Endothelial cell of umbilical vein (primary cell): ENCODE data around the gene ZSCAN2. TPM values are rescaled to one million over a fixed set of nuclear protein-coding genes. Genes with fewer than 3 reads are reported as not detected.

Experiments
- BruUV-seq: library from RNA; stranded (reverse); fragments of 400-500 nt; replicated peaks from 2 replicates; lab custom pipeline; 2021; lab: Mats Ljungman, UMichigan
- CTCF ChIA-PET: fragments of 300-600, 350-600 bp; sonication (Branson Sonifier 250); formaldehyde crosslinking; loops from one replicate; lab custom pipeline; 2021; ENCODE audit warnings: antibody characterized with exemption, inconsistent platforms; lab: Charles Lee
- POLR2A ChIA-PET: fragments of 300-600, 350-600 bp; sonication (Branson Sonifier 250); formaldehyde crosslinking; loops from one replicate; lab custom pipeline; 2021; ENCODE audit warnings: antibody characterized with exemption, inconsistent platforms; lab: Charles Lee
- DNase-seq: peaks from one replicate; pipeline ENCODE4 v3.0.0-alpha.2; 2011; ENCODE audit warnings: low read depth, low spot score
- FAIRE-seq: peaks from 2 replicates; lab custom pipeline; 2011; peaks lifted over from hg19 to GRCh38; lab: Jason Lieb, UNC
- H2AFZ ChIP-seq: 2 replicates; pipeline ENCODE4 v1.6.0; 2012; ENCODE audit warnings: low read depth, low read length, control low read depth, inconsistent platforms
- H3K27ac ChIP-seq: 2 replicates; pipeline ENCODE4 v1.5.1; 2011; ENCODE audit warnings: low read depth, mild to moderate bottlenecking, control low read depth, low read length, moderate library complexity; ENCODE audit not compliant: insufficient read depth
- H3K27me3 ChIP-seq, 2 experiments: 2 replicates each; pipeline versions ENCODE4 v1.6.0 to v1.6.1; 2011; ENCODE audit warnings: low read length in 2 of 2, mixed read lengths in 1 of 2; ENCODE audit not compliant: control insufficient read depth in 2 of 2, insufficient read depth in 2 of 2
- H3K36me3 ChIP-seq, 2 experiments: 2 replicates in 1 of 2; 3 replicates in 1 of 2; pipeline ENCODE4 v1.5.1; 2011; ENCODE audit warnings: low read length in 2 of 2, mild to moderate bottlenecking in 1 of 2, moderate library complexity in 1 of 2; ENCODE audit not compliant: control insufficient read depth in 2 of 2, insufficient read depth in 2 of 2; ENCODE audit errors: extremely low read depth in 1 of 2
- H3K4me1 ChIP-seq: 3 replicates; pipeline ENCODE4 v1.5.1; 2011; ENCODE audit warnings: mild to moderate bottlenecking, low read length; ENCODE audit not compliant: control insufficient read depth, insufficient read depth; ENCODE audit errors: extremely low read depth
- H3K4me2 ChIP-seq: 2 replicates; pipeline ENCODE4 v1.6.1; 2011; ENCODE audit warnings: low read length, control low read depth, mixed read lengths; ENCODE audit not compliant: insufficient read depth
- H3K4me3 ChIP-seq, 3 experiments: fragments of 200-600 bp in 1 of 3; sonication (generic), shearing (Covaris generic) in 1 of 3; replicated peaks in 1 of 3; 2 replicates each; pipeline ENCODE4 v1.5.1; 2011 to 2016; ENCODE audit warnings: control low read depth in 3 of 3, low read length in 3 of 3, mild to moderate bottlenecking in 2 of 3, inconsistent platforms in 1 of 3, low read depth in 1 of 3, moderate library complexity in 1 of 3; ENCODE audit not compliant: insufficient read depth in 1 of 3
- H3K79me2 ChIP-seq: 2 replicates; pipeline ENCODE4 v1.6.0; 2012; ENCODE audit warnings: low read length, inconsistent platforms; ENCODE audit not compliant: control insufficient read depth, insufficient read depth
- H3K9ac ChIP-seq: replicated peaks from 2 replicates; pipeline ENCODE3; 2011; ENCODE audit warnings: low read length, control low read depth; ENCODE audit not compliant: insufficient read depth; ENCODE audit errors: extremely low read depth
- H3K9me1 ChIP-seq: replicated peaks from 3 replicates; pipeline ENCODE4 v1.6.0; 2011; ENCODE audit warnings: mild to moderate bottlenecking, low read length; ENCODE audit not compliant: control insufficient read depth, insufficient read depth; ENCODE audit errors: extremely low read depth
- H3K9me3 ChIP-seq: replicated peaks from 2 replicates; pipeline ENCODE4 v1.5.1; 2012; ENCODE audit warnings: low read length, inconsistent platforms; ENCODE audit not compliant: control insufficient read depth, insufficient read depth
- H4K20me1 ChIP-seq: replicated peaks from 2 replicates; pipeline ENCODE3; 2011; ENCODE audit warnings: mild to moderate bottlenecking, low read length; ENCODE audit not compliant: control insufficient read depth, insufficient read depth; ENCODE audit errors: extremely low read depth
- EZH2 ChIP-seq: IDR thresholded peaks from 2 replicates; pipeline ENCODE4 v1.6.1; 2012; ENCODE audit warnings: borderline replicate concordance, low read depth, mild to moderate bottlenecking, moderate library complexity, low read length, inconsistent platforms; ENCODE audit not compliant: severe bottlenecking
- FOS ChIP-seq: IDR thresholded peaks from 2 replicates; pipeline ENCODE4 v1.6.1; 2011; ENCODE audit warnings: mild to moderate bottlenecking, low read length, moderate library complexity, borderline replicate concordance; ENCODE audit not compliant: insufficient read depth
- JUN ChIP-seq: IDR thresholded peaks from 2 replicates; pipeline ENCODE4 v1.6.1; 2011; ENCODE audit warnings: borderline replicate concordance, low read depth; ENCODE audit not compliant: insufficient read length, insufficient read depth
- POLR2A ChIP-seq: IDR thresholded peaks from 2 replicates; pipeline ENCODE4 v1.6.1; 2012; ENCODE audit warnings: low read depth, mild to moderate bottlenecking, control low read depth, low read length
- POLR2AphosphoS5 ChIP-seq: IDR thresholded peaks from 2 replicates; pipeline ENCODE4 v1.6.1; 2012; ENCODE audit warnings: low read depth, mild to moderate bottlenecking, control low read depth, low read length, moderate library complexity; ENCODE audit not compliant: insufficient read depth
- dilution Hi-C: fragments of 300-500 bp; cut with MboI; formaldehyde crosslinking; loops from one replicate; pipeline ENCODE4 v1.15.0; 2019; ENCODE audit warnings: low sequenced_read_pairs; ENCODE audit not compliant: extremely low pct_ligation_motif_present
- intact Hi-C: fragments of 100-400 bp; cut with micrococcal nuclease; formaldehyde crosslinking; loops from one replicate; pipeline ENCODE4 v1.10.0; 2022
- polyA plus RNA-seq, 4 experiments: library from polyadenylated mRNA; depleted of rRNA in 3 of 4; stranded (reverse) in 3 of 4; unstranded in 1 of 4; fragments of >200 nt; gene quantifications; 2 replicates each; pipeline versions ENCODE4 v1.2.1 to v1.2.3, GENCODE V29; 2011 to 2012; ENCODE audit warnings: missing spikeins in 1 of 4
- total RNA-seq: library from RNA; stranded (reverse); gene quantifications from 2 replicates; pipeline ENCODE4 v1.2.3, GENCODE V29; 2021
- TF ChIP-seq, protein P1 (sequence below), 2 donors: IDR thresholded peaks; 1 replicate in 1 of 2; 2 replicates in 1 of 2; pipeline ENCODE4 v1.5.1; 2011; ENCODE audit warnings: low read length in 2 of 2, mild to moderate bottlenecking in 2 of 2, moderate library complexity in 2 of 2, control low read depth in 1 of 2, inconsistent platforms in 1 of 2, low read depth in 1 of 2; ENCODE audit not compliant: insufficient read depth in 1 of 2; ENCODE audit errors: extremely low read depth in 1 of 2

Gene ZSCAN2
- total and polyA plus RNA-seq, 2 donors (not counting 3 experiments of a cell fraction or from before 2014, with no cell fraction given) = 12.9 to 13.5 TPM

DNA sequence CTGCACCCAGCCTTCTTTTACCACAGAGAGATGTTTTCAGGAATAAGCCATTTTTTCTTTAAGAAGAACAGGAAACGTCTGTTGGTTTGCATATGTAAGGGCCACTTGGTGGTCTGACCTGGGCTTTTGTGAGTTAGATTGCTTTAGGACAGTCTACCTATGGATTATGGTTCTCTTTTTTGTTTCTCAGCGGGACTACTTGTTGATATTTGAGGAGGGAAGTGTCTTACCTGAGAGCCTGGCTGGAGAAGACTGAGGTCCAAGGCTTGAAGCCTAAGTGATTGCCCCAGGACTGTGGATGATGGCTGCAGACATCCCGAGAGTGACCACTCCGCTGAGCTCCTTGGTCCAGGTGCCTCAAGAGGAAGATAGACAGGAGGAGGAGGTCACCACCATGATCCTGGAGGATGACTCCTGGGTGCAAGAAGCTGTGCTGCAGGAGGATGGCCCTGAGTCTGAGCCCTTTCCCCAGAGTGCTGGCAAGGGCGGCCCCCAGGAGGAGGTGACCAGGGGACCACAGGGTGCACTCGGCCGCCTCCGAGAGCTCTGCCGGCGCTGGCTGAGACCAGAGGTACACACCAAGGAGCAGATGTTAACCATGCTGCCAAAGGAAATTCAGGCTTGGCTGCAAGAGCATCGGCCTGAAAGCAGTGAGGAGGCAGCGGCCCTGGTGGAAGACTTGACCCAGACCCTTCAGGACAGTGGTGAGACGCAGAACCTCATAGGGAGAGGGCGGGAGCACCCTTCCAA is 3.0 kb downstream of the ZSCAN2 start:
- Histone ChIP-seq H3K79me2 (peaks cover 4% of the 10 kb centered on the region), H2AFZ (no peak overlapping the region), H3K9me3 (no peaks in the 10 kb centered on the region), H3K36me3 (peaks cover 7 to 11% of the 10 kb centered on the region in 2 experiments), H3K9me1 (no peaks in the 10 kb centered on the region), H3K4me3 (no peak overlapping the region), H3K4me1 (no peaks in the 10 kb centered on the region), H3K27ac (no peak overlapping the region), H3K4me2 (no peak overlapping the region), H4K20me1 (no peaks in the 10 kb centered on the region), H3K9ac (no peak overlapping the region), H3K27me3 (no peaks in the 10 kb centered on the region)
- dilution Hi-C loops = no loop called here
- intact Hi-C loops = no loop called here
- POLR2A ChIA-PET = no interaction called here
- FAIRE-seq (no peak), DNase-seq (no peak)
- CTCF ChIA-PET = interaction anchor here (1.1 kb wide), 2 partner anchors 17 to 33 kb away, joined by 3 read pairs; no protein-coding TSS in a partner anchor
- no peak for TF ChIP-seq JUN
- TF ChIP-seq POLR2AphosphoS5 = no peak
- TF ChIP-seq, protein P1, sequence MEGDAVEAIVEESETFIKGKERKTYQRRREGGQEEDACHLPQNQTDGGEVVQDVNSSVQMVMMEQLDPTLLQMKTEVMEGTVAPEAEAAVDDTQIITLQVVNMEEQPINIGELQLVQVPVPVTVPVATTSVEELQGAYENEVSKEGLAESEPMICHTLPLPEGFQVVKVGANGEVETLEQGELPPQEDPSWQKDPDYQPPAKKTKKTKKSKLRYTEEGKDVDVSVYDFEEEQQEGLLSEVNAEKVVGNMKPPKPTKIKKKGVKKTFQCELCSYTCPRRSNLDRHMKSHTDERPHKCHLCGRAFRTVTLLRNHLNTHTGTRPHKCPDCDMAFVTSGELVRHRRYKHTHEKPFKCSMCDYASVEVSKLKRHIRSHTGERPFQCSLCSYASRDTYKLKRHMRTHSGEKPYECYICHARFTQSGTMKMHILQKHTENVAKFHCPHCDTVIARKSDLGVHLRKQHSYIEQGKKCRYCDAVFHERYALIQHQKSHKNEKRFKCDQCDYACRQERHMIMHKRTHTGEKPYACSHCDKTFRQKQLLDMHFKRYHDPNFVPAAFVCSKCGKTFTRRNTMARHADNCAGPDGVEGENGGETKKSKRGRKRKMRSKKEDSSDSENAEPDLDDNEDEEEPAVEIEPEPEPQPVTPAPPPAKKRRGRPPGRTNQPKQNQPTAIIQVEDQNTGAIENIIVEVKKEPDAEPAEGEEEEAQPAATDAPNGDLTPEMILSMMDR (IDR thresholded peaks at IDR 0.05; ENCODE audit: extremely low read depth in 1 of 2, insufficient read depth in 1 of 2, low read depth in 1 of 2, low read length in 2 of 2) = no peak
- TF ChIP-seq POLR2A = no peak
- TF ChIP-seq FOS = no peak
- TF ChIP-seq EZH2 = no peak
- BruUV-seq = no TSS peak
